HCT116 (cell line): ENCODE data around the gene RIMBP2. TPM values are rescaled to one million over a fixed set of nuclear protein-coding genes. Genes with fewer than 3 reads are reported as not detected.
A peak's percentile ranks its signal among the peaks of the same experiment; 100 is the strongest.

Experiments
- ATAC-seq: fragments of 200-7000 bp; cut with Tn5 transposase; 2 replicates; pipeline ENCODE4 v1.9.1; 2020; ENCODE audit warnings: mild to moderate bottlenecking, moderate library complexity
- BruUV-seq: library from RNA; stranded (reverse); fragments of 400-500 nt; replicated peaks from 2 replicates; lab custom pipeline; 2021; lab: Mats Ljungman, UMichigan
- CTCF ChIA-PET: fragments of 300-600 bp; sonication (Branson Sonifier 250); formaldehyde crosslinking; loops from one replicate; lab custom pipeline; 2021; ENCODE audit warnings: antibody characterized with exemption; lab: Charles Lee
- POLR2A ChIA-PET: fragments of 300-600, 350-600 bp; sonication (Branson Sonifier 250); formaldehyde crosslinking; loops from one replicate; lab custom pipeline; 2021; ENCODE audit warnings: antibody characterized with exemption; lab: Charles Lee
- RAD21 ChIA-PET, 2 experiments: fragments of 300-600 bp; sonication (Branson Sonifier 250); formaldehyde crosslinking; loops; one replicate each; lab custom pipeline; 2023; ENCODE audit warnings: low total read pairs in 2 of 2; ENCODE audit not compliant: uncharacterized antibody in 2 of 2, unreplicated experiment in 2 of 2, low non-redundant PET in 1 of 2; lab: Charles Lee
- DNase-seq: peaks from one replicate; pipeline ENCODE4 v3.0.0-alpha.2; 2010; ENCODE audit warnings: low read depth, low spot score
- H2AFZ ChIP-seq: fragments of 200-600 bp; shearing (Covaris generic), sonication (generic); 2 replicates; pipeline ENCODE4 v1.6.1; 2017; ENCODE audit warnings: low read depth, mixed run types, mixed read lengths, antibody characterized with exemption, low read length; ENCODE audit not compliant: poor library complexity, severe bottlenecking
- H3K27ac ChIP-seq: 2 replicates; pipeline ENCODE4 v1.5.1; 2012; ENCODE audit warnings: low read depth, low read length
- H3K27me3 ChIP-seq: fragments of 200-600 bp; sonication (generic); 2 replicates; pipeline ENCODE4 v1.6.1; 2016; ENCODE audit warnings: mixed run types, low read length, mixed read lengths; ENCODE audit not compliant: insufficient read depth
- H3K36me3 ChIP-seq, 2 experiments: fragments of 200-500 bp in 1 of 2; fragments of 200-600 bp in 1 of 2; sonication (Bioruptor generic) in 1 of 2; sonication (generic) in 1 of 2; 2 replicates each; pipeline versions ENCODE4 v1.5.1 to v1.6.1; 2014 to 2016; ENCODE audit warnings: low read length in 2 of 2, inconsistent platforms in 1 of 2, mixed read lengths in 1 of 2, mixed run types in 1 of 2; ENCODE audit not compliant: insufficient read depth in 2 of 2, control insufficient read depth in 1 of 2
- H3K4me1 ChIP-seq, 2 experiments: fragments of 200-600 bp in 1 of 2; sonication (generic) in 1 of 2; 2 replicates each; pipeline versions ENCODE4 v1.5.1 to v1.6.1; 2012 to 2017; ENCODE audit warnings: low read length in 2 of 2, inconsistent platforms in 1 of 2, mild to moderate bottlenecking in 1 of 2, mixed read lengths in 1 of 2, mixed run types in 1 of 2, moderate library complexity in 1 of 2; ENCODE audit not compliant: insufficient read depth in 2 of 2, control insufficient read depth in 1 of 2
- H3K4me2 ChIP-seq: fragments of 200-600 bp; sonication (generic); 2 replicates; pipeline ENCODE4 v1.6.1; 2017; ENCODE audit warnings: mixed run types, low read length, mixed read lengths
- H3K4me3 ChIP-seq, 2 experiments: fragments of 200-600 bp in 1 of 2; sonication (generic) in 1 of 2; replicated peaks in 1 of 2; 2 replicates each; pipeline ENCODE4 v1.5.1; 2011 to 2016; ENCODE audit warnings: low read length in 2 of 2, control low read depth in 1 of 2, low read depth in 1 of 2, mild to moderate bottlenecking in 1 of 2, mixed read lengths in 1 of 2, mixed run types in 1 of 2
- H3K79me2 ChIP-seq: fragments of 200-600 bp; sonication (generic); 2 replicates; pipeline ENCODE4 v1.6.1; 2017; ENCODE audit warnings: mild to moderate bottlenecking, mixed run types, low read length, moderate library complexity, mixed read lengths; ENCODE audit not compliant: insufficient read depth
- H3K9ac ChIP-seq: fragments of 200-600 bp; sonication (generic); 2 replicates; pipeline ENCODE4 v1.6.1; 2016; ENCODE audit warnings: low read length, mixed read lengths
- H3K9me2 ChIP-seq: fragments of 200-600 bp; sonication (generic), shearing (Covaris generic); 2 replicates; pipeline ENCODE4 v1.6.1; 2017; ENCODE audit warnings: mixed run types, mild to moderate bottlenecking, moderate library complexity; ENCODE audit not compliant: insufficient read depth
- H3K9me3 ChIP-seq, 2 experiments: fragments of 200-500 bp in 1 of 2; fragments of 200-600 bp in 1 of 2; sonication (Bioruptor generic) in 1 of 2; sonication (generic) in 1 of 2; 2 replicates each; pipeline ENCODE4 v1.6.1; 2014 to 2017; ENCODE audit warnings: low read length in 2 of 2, mixed read lengths in 2 of 2, inconsistent platforms in 1 of 2, low read depth in 1 of 2, mild to moderate bottlenecking in 1 of 2, mixed run types in 1 of 2, moderate library complexity in 1 of 2; ENCODE audit not compliant: control insufficient read depth in 1 of 2, insufficient read depth in 1 of 2
- H4K20me1 ChIP-seq: fragments of 200-600 bp; sonication (generic), shearing (Covaris generic); 2 replicates; pipeline ENCODE4 v1.6.1; 2017; ENCODE audit warnings: mixed run types, mild to moderate bottlenecking, moderate library complexity; ENCODE audit not compliant: insufficient read depth
- CEBPB ChIP-seq: IDR thresholded peaks from 2 replicates; pipeline ENCODE4 v1.6.1; 2012; ENCODE audit warnings: low read depth
- ELF1 ChIP-seq: IDR thresholded peaks from 2 replicates; pipeline ENCODE4 v1.6.1; 2012; ENCODE audit warnings: low read depth, borderline replicate concordance
- EZH2 ChIP-seq: fragments of 200-600 bp; sonication (generic); IDR thresholded peaks from 2 replicates; pipeline ENCODE4 v1.6.1; 2017; ENCODE audit warnings: antibody characterized with exemption, mixed run types
- FOSL1 ChIP-seq: IDR thresholded peaks from 2 replicates; pipeline ENCODE4 v1.6.1; 2012; ENCODE audit warnings: low read depth
- JUND ChIP-seq: IDR thresholded peaks from 2 replicates; pipeline ENCODE4 v1.6.1; 2012
- POLR2A ChIP-seq: IDR thresholded peaks from 2 replicates; pipeline ENCODE4 v1.7.0; 2011; ENCODE audit warnings: borderline replicate concordance; ENCODE audit not compliant: insufficient read depth, insufficient read length; ENCODE audit errors: extremely low read depth
- RAD21 ChIP-seq: IDR thresholded peaks from 2 replicates; pipeline ENCODE4 v1.6.1; 2012; ENCODE audit warnings: low read depth, mild to moderate bottlenecking
- SIN3A ChIP-seq: IDR thresholded peaks from 2 replicates; pipeline ENCODE4 v1.6.1; 2012; ENCODE audit warnings: low read depth
- SRF ChIP-seq: IDR thresholded peaks from 2 replicates; pipeline ENCODE4 v1.6.1; 2012; ENCODE audit warnings: low read depth
- intact Hi-C: fragments of 100-400 bp; cut with micrococcal nuclease; formaldehyde crosslinking; loops from 2 replicates; pipeline ENCODE4 v1.10.0; 2022
- total RNA-seq: library from RNA; stranded (reverse); gene quantifications from one replicate; pipeline ENCODE4 v1.2.1, GENCODE V29; 2021; ENCODE audit not compliant: unreplicated experiment
- TF ChIP-seq, protein P1 (sequence below): IDR thresholded peaks from 2 replicates; pipeline ENCODE4 v1.6.1; 2011; ENCODE audit warnings: mild to moderate bottlenecking, low read length, moderate library complexity; ENCODE audit not compliant: insufficient replicate concordance; ENCODE audit errors: extremely low read depth
- TF ChIP-seq, protein P2 (sequence below), 3 experiments: fragments of 200-600 bp in 1 of 3; sonication (generic) in 1 of 3; IDR thresholded peaks in 2 of 3; conservative IDR thresholded peaks in 1 of 3; 2 replicates each; pipeline ENCODE4 v1.5.1; 2012 to 2017; ENCODE audit warnings: low read depth in 2 of 3, low read length in 2 of 3, antibody characterized with exemption in 1 of 3, borderline replicate concordance in 1 of 3, control low read depth in 1 of 3, mild to moderate bottlenecking in 1 of 3, mixed read lengths in 1 of 3, mixed run types in 1 of 3, moderate library complexity in 1 of 3; ENCODE audit not compliant: insufficient read depth in 1 of 3
- TF ChIP-seq, protein P3 (sequence below): IDR thresholded peaks from 2 replicates; pipeline ENCODE4 v1.6.1; 2012; ENCODE audit warnings: low read depth
- TF ChIP-seq, protein P4 (sequence below): IDR thresholded peaks from 2 replicates; pipeline ENCODE4 v1.6.1; 2012
- TF ChIP-seq, protein P5 (sequence below): IDR thresholded peaks from 2 replicates; pipeline ENCODE4 v1.6.1; 2012

Gene RIMBP2
- total RNA-seq, 1 experiment from 2014 or later, result not detected

- TF ChIP-seq, protein P1, sequence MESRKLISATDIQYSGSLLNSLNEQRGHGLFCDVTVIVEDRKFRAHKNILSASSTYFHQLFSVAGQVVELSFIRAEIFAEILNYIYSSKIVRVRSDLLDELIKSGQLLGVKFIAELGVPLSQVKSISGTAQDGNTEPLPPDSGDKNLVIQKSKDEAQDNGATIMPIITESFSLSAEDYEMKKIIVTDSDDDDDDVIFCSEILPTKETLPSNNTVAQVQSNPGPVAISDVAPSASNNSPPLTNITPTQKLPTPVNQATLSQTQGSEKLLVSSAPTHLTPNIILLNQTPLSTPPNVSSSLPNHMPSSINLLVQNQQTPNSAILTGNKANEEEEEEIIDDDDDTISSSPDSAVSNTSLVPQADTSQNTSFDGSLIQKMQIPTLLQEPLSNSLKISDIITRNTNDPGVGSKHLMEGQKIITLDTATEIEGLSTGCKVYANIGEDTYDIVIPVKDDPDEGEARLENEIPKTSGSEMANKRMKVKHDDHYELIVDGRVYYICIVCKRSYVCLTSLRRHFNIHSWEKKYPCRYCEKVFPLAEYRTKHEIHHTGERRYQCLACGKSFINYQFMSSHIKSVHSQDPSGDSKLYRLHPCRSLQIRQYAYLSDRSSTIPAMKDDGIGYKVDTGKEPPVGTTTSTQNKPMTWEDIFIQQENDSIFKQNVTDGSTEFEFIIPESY, result no peak
- TF ChIP-seq CEBPB (no peak), SRF (no peak)
Observed at GRCh38 chr12:130748786-130749185, 32.7 kb upstream of the RIMBP2 start (continued).

- intact Hi-C loops, result loop anchor here (1.0 to 10.0 kb wide), 5 partner anchors 86 to 722 kb away; no protein-coding TSS in a partner anchor
- no peak overlapping the region for H3K4me2 ChIP-seq
- ATAC-seq (peak; percentile 98), DNase-seq (peak; percentile 40)
- H3K27ac ChIP-seq, result no peak overlapping the region
- ChIA-PET RAD21 (no interaction called here), CTCF (interaction anchor here (1.1 to 2.0 kb wide), 2 partner anchors 9 to 86 kb away, joined by 4 to 6 read pairs; no protein-coding TSS in a partner anchor), POLR2A (no interaction called here)
- no TSS peak for BruUV-seq
- peaks cover 16% of the 10 kb centered on the region for H3K27me3 ChIP-seq
- no peak overlapping the region for H3K9ac ChIP-seq
- no peak overlapping the region for H2AFZ ChIP-seq
- H3K79me2 ChIP-seq, result no peaks in the 10 kb centered on the region
- peak; percentile 86 for TF ChIP-seq RAD21
- TF ChIP-seq, protein P2, sequence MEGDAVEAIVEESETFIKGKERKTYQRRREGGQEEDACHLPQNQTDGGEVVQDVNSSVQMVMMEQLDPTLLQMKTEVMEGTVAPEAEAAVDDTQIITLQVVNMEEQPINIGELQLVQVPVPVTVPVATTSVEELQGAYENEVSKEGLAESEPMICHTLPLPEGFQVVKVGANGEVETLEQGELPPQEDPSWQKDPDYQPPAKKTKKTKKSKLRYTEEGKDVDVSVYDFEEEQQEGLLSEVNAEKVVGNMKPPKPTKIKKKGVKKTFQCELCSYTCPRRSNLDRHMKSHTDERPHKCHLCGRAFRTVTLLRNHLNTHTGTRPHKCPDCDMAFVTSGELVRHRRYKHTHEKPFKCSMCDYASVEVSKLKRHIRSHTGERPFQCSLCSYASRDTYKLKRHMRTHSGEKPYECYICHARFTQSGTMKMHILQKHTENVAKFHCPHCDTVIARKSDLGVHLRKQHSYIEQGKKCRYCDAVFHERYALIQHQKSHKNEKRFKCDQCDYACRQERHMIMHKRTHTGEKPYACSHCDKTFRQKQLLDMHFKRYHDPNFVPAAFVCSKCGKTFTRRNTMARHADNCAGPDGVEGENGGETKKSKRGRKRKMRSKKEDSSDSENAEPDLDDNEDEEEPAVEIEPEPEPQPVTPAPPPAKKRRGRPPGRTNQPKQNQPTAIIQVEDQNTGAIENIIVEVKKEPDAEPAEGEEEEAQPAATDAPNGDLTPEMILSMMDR (IDR thresholded peaks at IDR 0.05 in 2 of 3, conservative IDR thresholded peaks at IDR 0.05 in 1 of 3; ENCODE audit: borderline replicate concordance in 1 of 3, insufficient read depth in 1 of 3, low read depth in 2 of 3, low read length in 2 of 3), result peak; percentile 64 to 88 (median 84)
- TF ChIP-seq, protein P3, sequence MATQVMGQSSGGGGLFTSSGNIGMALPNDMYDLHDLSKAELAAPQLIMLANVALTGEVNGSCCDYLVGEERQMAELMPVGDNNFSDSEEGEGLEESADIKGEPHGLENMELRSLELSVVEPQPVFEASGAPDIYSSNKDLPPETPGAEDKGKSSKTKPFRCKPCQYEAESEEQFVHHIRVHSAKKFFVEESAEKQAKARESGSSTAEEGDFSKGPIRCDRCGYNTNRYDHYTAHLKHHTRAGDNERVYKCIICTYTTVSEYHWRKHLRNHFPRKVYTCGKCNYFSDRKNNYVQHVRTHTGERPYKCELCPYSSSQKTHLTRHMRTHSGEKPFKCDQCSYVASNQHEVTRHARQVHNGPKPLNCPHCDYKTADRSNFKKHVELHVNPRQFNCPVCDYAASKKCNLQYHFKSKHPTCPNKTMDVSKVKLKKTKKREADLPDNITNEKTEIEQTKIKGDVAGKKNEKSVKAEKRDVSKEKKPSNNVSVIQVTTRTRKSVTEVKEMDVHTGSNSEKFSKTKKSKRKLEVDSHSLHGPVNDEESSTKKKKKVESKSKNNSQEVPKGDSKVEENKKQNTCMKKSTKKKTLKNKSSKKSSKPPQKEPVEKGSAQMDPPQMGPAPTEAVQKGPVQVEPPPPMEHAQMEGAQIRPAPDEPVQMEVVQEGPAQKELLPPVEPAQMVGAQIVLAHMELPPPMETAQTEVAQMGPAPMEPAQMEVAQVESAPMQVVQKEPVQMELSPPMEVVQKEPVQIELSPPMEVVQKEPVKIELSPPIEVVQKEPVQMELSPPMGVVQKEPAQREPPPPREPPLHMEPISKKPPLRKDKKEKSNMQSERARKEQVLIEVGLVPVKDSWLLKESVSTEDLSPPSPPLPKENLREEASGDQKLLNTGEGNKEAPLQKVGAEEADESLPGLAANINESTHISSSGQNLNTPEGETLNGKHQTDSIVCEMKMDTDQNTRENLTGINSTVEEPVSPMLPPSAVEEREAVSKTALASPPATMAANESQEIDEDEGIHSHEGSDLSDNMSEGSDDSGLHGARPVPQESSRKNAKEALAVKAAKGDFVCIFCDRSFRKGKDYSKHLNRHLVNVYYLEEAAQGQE, result no peak
- TF ChIP-seq JUND, result no peak
- no peak for TF ChIP-seq SIN3A
- TF ChIP-seq, protein P4, sequence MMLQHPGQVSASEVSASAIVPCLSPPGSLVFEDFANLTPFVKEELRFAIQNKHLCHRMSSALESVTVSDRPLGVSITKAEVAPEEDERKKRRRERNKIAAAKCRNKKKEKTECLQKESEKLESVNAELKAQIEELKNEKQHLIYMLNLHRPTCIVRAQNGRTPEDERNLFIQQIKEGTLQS, result no peak
- TF ChIP-seq FOSL1, result no peak
- TF ChIP-seq POLR2A, result no peak
- TF ChIP-seq, protein P5, sequence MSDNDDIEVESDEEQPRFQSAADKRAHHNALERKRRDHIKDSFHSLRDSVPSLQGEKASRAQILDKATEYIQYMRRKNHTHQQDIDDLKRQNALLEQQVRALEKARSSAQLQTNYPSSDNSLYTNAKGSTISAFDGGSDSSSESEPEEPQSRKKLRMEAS, result no peak
- no peak for TF ChIP-seq ELF1
- TF ChIP-seq EZH2, result no peak
- no peaks in the 10 kb centered on the region for H3K9me2 ChIP-seq
- no peaks in the 10 kb centered on the region for H3K9me3 ChIP-seq
- H4K20me1 ChIP-seq, result no peaks in the 10 kb centered on the region
- H3K4me1 ChIP-seq, result no peaks in the 10 kb centered on the region
- no peak overlapping the region for H3K4me3 ChIP-seq
- H3K36me3 ChIP-seq, result no peaks in the 10 kb centered on the region
Observed at GRCh38 chr12:130747867-130748740, 32.0 kb upstream of the RIMBP2 start.
